ENCODE data around the gene HTRA1.

GRCh38 chr10:122498521-122498920 lies 37.2 kb downstream of the HTRA1 start:
- TF ChIP-seq CTCF (conservative IDR thresholded peaks at IDR 0.05 in 1 of 2, IDR thresholded peaks at IDR 0.05 in 1 of 2; ENCODE audit: extremely low read depth in 1 of 2, insufficient read depth in 1 of 2, low read depth in 1 of 2, low read length in 2 of 2) (no peak), EZH2 (IDR thresholded peaks at IDR 0.05; ENCODE audit: borderline replicate concordance, low read length) (no peak)
